ENCODE data around the gene MYO1D. TPM values are rescaled to one million over a fixed set of nuclear protein-coding genes. Genes with fewer than 3 reads are reported as not detected.
A peak's percentile ranks its signal among the peaks of the same experiment; 100 is the strongest.

Gene MYO1D
- total and polyA plus RNA-seq, 2 of the 13 experiments (the other 11 are each of a cell fraction or from before 2014, with no cell fraction given) = 13.2 to 17.3 TPM

- TF ChIP-seq SRSF4 (IDR thresholded peaks at IDR 0.05; ENCODE audit: low read depth, low read length, poor library complexity, severe bottlenecking) (no peak), SRSF1 (optimal IDR thresholded peaks at IDR 0.05; ENCODE audit: low read depth, low read length) (no peak), ZNF207 (IDR thresholded peaks at IDR 0.05; ENCODE audit: borderline replicate concordance) (no peak), ZFY (CRISPR knock-in tag; IDR thresholded peaks at IDR 0.05) (0 out of 2 replicates have a peak, but pooled peaks have one; percentile 30), SAP130 (CRISPR knock-in tag; IDR thresholded peaks at IDR 0.05; ENCODE audit: low read depth) (no peak), CSRNP1 (CRISPR knock-in tag; IDR thresholded peaks at IDR 0.05) (no peak), ZIK1 (CRISPR knock-in tag; IDR thresholded peaks at IDR 0.05; ENCODE audit: borderline replicate concordance, low read depth) (no peak), GABPA (IDR thresholded peaks at IDR 0.05; ENCODE audit: low read depth, low read length) (no peak), GABPA (CRISPR knock-in tag; IDR thresholded peaks at IDR 0.05; ENCODE audit: low read depth) (peak; percentile 79), STAT6 (CRISPR knock-in tag; IDR thresholded peaks at IDR 0.05; ENCODE audit: borderline replicate concordance) (no peak), IRX3 (CRISPR knock-in tag; IDR thresholded peaks at IDR 0.05; ENCODE audit: borderline replicate concordance, low read depth) (no peak), ZSCAN5A (CRISPR knock-in tag; IDR thresholded peaks at IDR 0.05; ENCODE audit: borderline replicate concordance) (no peak), BRF2 (CRISPR knock-in tag; IDR thresholded peaks at IDR 0.05) (no peak), NFE2 (CRISPR knock-in tag; IDR thresholded peaks at IDR 0.05) (no peak), ZNF451 (CRISPR knock-in tag; IDR thresholded peaks at IDR 0.05) (no peak)
Observed at GRCh38 chr17:32880671-32881453, 3.9 kb upstream of the MYO1D start (continued).

Data from HepG2 (cell line).